ENCODE measurements around the gene WASL. TPM values are rescaled to one million over a fixed set of nuclear protein-coding genes. Genes with fewer than 3 reads are reported as not detected.

WASL gene
- total RNA-seq, 4 donors from 2014 or later: 30.4 to 41.4 (median 34.2) TPM

- intact Hi-C loops (cut with DNase I; ENCODE audit: low total_unique reads): no loop called here
- 98% methylated on average over 37 to 40 of the region's 43 CpGs for WGBS, 2 donors
These were observed 14.4 kb upstream of the WASL start for GRCh38 chr7:123763191-123763661.

GRCh38 chr7:123761729-123762128 lies 12.9 kb upstream of the WASL start:
- no peak for TF ChIP-seq POLR2A (IDR thresholded peaks at IDR 0.05)
- TF ChIP-seq, protein P1, sequence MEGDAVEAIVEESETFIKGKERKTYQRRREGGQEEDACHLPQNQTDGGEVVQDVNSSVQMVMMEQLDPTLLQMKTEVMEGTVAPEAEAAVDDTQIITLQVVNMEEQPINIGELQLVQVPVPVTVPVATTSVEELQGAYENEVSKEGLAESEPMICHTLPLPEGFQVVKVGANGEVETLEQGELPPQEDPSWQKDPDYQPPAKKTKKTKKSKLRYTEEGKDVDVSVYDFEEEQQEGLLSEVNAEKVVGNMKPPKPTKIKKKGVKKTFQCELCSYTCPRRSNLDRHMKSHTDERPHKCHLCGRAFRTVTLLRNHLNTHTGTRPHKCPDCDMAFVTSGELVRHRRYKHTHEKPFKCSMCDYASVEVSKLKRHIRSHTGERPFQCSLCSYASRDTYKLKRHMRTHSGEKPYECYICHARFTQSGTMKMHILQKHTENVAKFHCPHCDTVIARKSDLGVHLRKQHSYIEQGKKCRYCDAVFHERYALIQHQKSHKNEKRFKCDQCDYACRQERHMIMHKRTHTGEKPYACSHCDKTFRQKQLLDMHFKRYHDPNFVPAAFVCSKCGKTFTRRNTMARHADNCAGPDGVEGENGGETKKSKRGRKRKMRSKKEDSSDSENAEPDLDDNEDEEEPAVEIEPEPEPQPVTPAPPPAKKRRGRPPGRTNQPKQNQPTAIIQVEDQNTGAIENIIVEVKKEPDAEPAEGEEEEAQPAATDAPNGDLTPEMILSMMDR (IDR thresholded peaks at IDR 0.05): no peak
- intact Hi-C loops (cut with DNase I; ENCODE audit: low total_unique reads): no loop called here
- no peak for DNase-seq (ENCODE audit: low spot score in 2 of 2)
- H3K4me3 ChIP-seq (ENCODE audit: low read depth, poor library complexity, severe bottlenecking): no peak overlapping the region
- 71 to 72% methylated on average over 3 of the region's 3 CpGs for WGBS, 2 donors

More at GRCh38 chr7:123763191-123763661, 14.4 kb upstream of the WASL start:
- DNase-seq (ENCODE audit: low spot score in 2 of 2): no peak
- TF ChIP-seq, protein P1 (IDR thresholded peaks at IDR 0.05): no peak
- TF ChIP-seq POLR2A (IDR thresholded peaks at IDR 0.05): no peak
- no peak overlapping the region for H3K4me3 ChIP-seq (ENCODE audit: low read depth, poor library complexity, severe bottlenecking)

DNA sequence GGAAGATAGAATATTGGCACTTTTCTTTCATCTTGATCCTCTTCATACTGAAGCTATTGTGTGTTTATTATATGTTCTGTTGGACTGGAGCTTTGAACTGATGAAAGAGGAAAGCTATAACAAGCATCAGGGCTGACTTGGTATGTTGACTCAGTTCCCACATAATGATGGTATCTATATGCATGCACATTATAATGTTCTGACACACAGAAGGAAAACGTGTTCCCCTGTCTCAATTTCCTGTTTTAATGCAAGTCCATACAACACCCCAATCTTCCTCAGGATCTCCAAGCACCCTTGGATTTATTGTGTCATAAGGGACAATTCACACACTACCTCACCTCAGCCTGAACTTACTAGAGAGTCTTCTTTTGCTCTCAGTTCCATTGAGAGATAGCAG lies 8.3 kb upstream of the WASL start:
- no peak overlapping the region for H3K4me3 ChIP-seq (ENCODE audit: low read depth, poor library complexity, severe bottlenecking)
- DNase-seq (ENCODE audit: low spot score in 2 of 2): no peak
- TF ChIP-seq POLR2A (IDR thresholded peaks at IDR 0.05): no peak
- 13 to 22% methylated on average over 1 of the region's 1 CpG for WGBS, 2 donors
- intact Hi-C loops (cut with DNase I; ENCODE audit: low total_unique reads): no loop called here

- 94 to 95% methylated on average over 1 of the region's 1 CpG for WGBS, 2 donors
- DNase-seq (ENCODE audit: low spot score in 2 of 2): no peak
- TF ChIP-seq, protein P1 (IDR thresholded peaks at IDR 0.05): no peak
- no peak for TF ChIP-seq POLR2A (IDR thresholded peaks at IDR 0.05)
- intact Hi-C loops (cut with DNase I; ENCODE audit: low total_unique reads): no loop called here
- H3K4me3 ChIP-seq (ENCODE audit: low read depth, poor library complexity, severe bottlenecking): no peak overlapping the region
These were observed 6.5 kb upstream of the WASL start for GRCh38 chr7:123755338-123755737.

DNA sequence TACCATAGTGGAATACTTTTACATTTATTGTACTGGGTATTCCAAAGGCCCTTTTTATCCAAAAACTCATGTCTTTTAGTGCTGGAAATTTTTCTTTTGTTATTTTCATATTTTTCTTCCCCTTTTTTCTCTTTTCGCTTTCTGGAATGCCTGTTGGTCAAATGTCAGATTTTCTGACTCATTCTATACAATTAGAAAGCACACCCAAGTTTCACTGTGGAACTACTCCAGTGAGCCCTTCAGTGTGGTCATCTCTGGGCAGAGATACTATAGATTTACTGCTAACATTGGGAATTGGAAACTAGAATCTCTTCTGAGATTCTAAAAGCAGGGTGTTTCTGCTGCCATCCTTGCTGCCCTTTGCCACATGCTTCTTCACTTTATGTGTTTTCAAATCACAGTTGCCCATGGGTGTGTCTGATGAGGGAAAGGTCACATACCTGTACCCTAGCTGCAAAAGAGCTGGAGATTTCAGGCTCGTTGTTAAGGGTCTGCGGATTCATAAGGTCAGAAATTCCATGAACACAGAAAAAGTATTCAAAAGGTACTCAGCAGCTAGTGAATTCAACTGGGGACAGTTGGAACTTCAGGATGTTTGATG lies 5.6 kb upstream of the WASL start:
- no peak overlapping the region for H3K4me3 ChIP-seq (ENCODE audit: low read depth, poor library complexity, severe bottlenecking)
- DNase-seq (ENCODE audit: low spot score in 2 of 2): no peak
- 87 to 89% methylated on average over 3 of the region's 3 CpGs for WGBS, 2 donors
- TF ChIP-seq POLR2A (IDR thresholded peaks at IDR 0.05): no peak
- TF ChIP-seq, protein P1 (IDR thresholded peaks at IDR 0.05): no peak
- intact Hi-C loops (cut with DNase I; ENCODE audit: low total_unique reads): no loop called here

GRCh38 chr7:123752534-123752933 lies 3.7 kb upstream of the WASL start:
- 86 to 93% methylated on average over 3 of the region's 3 CpGs for WGBS, 2 donors
- DNase-seq (ENCODE audit: low spot score in 2 of 2): no peak
- no peak overlapping the region for H3K4me3 ChIP-seq (ENCODE audit: low read depth, poor library complexity, severe bottlenecking)
- intact Hi-C loops (cut with DNase I; ENCODE audit: low total_unique reads): no loop called here
- no peak for TF ChIP-seq POLR2A (IDR thresholded peaks at IDR 0.05)
- TF ChIP-seq, protein P1 (IDR thresholded peaks at IDR 0.05): no peak
